GM21619 (cell line): ENCODE data around the gene VAMP8.
"Not testable (repeated sequence)": the region's sequence is repeated elsewhere in the genome, so short reads cannot be mapped to it uniquely, and the experiment has no call there.

Source experiments
- ATAC-seq: cut with Tn5 transposase; IDR thresholded peaks from one replicate; pipeline ENCODE4 v1.9.1; 2021; ENCODE audit not compliant: unreplicated experiment

VAMP8 gene

DNA sequence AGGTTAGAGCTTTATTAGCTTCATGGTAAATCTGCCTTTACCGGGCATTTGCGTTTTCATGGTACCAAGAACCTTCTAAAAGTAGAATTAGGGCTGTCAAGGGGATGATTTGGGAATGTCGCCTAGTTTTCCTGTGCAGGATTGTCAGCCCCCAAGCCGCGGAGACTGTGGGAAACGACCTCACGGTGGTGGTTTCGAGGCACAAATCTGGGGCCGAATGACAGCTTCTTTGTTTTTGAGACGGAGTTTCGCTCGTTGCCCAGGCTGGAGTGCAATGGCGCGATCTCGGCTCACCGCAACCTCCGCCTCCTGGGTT, 38.0 kb downstream of the VAMP8 start:
- ATAC-seq: no peak

GRCh38 chr2:85617723-85618122, 40.3 kb downstream of the VAMP8 start:
- ATAC-seq: not testable (repeated sequence)

GRCh38 chr2:85619617-85620016, 42.2 kb downstream of the VAMP8 start:
- ATAC-seq: no peak

DNA sequence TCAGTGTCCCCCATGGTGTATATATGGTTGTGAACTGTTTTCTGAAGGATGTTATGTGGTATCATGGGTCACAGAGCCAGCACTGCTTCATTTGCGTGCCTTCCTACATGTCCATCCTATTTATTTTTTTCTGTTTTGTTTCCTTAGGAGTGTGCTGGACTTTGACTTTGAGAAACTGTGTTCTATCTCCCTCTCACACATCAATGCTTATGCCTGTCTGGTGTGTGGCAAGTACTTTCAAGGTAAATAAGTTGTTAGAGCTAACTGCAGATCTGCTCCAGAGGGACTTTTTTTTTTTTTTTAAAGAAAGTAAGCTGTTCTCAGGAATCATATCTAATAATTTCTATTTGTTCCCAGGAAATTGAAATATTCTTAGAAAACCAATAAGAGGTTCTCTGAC, 44.0 kb downstream of the VAMP8 start:
- no peak for ATAC-seq

DNA sequence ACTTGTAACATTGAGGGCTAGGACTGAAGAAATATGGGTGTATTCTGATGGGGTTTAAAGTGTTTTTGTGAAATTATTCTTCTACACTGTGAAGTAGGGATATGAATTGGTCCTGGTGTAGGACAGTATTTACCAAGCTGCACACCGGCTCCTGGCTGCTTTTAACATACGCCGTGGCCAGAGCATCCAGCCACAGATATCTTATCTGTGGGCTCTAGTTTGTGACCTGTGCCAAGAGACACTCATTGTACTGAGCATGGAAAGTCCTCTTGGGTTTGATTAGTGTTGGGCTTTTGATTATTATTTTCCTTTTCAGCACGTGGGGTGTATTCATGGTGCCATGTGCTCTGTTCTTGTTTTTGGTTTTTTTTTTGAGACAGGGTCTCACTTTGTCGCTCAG, 46.6 kb downstream of the VAMP8 start:
- no peak for ATAC-seq

DNA sequence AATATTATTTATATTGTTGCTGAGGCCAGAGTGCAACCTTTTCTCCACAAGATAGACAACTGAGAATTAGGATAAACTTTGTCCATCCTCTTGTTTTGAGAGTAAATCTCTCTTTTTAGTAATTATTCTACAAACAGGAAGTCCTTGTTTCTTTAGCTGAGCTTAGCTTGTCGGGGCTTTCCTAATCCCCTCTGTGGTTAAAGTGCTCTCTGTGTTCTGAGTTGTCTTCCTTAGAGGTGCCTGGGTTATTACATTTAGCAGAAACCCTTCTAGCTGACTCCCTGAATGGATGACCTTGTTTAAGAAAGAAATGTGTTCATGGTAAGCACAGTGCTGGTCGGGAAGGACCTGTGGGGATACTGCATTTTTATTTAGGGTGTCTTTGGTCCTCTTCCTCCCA, 51.3 kb downstream of the VAMP8 start:
- ATAC-seq: peak; percentile 57

GRCh38 chr2:85631316-85631715, 53.9 kb downstream of the VAMP8 start:
- no peak for ATAC-seq
